GM12878 (cell line): ENCODE results near the gene ARHGAP21. TPM values are rescaled to one million over a fixed set of nuclear protein-coding genes. Genes with fewer than 3 reads are reported as not detected.

ENCODE experiments used
- CBX5 ChIP-seq: sonication (generic); IDR thresholded peaks from 2 replicates; pipeline ENCODE4 v1.6.1; 2016; ENCODE audit warnings: low read depth, moderate library complexity, mild to moderate bottlenecking, inconsistent platforms
- E2F4 ChIP-seq: IDR thresholded peaks from 2 replicates; pipeline ENCODE4 v1.6.1; 2012; ENCODE audit warnings: low read depth, low read length, improper control_type of control experiment
- FOXK2 ChIP-seq: fragments of 450-650 bp; IDR thresholded peaks from 2 replicates; pipeline ENCODE4 v1.6.1; 2017; ENCODE audit warnings: mild to moderate bottlenecking, moderate library complexity
- GATAD2B ChIP-seq: fragments of 450-650 bp; conservative IDR thresholded peaks from 2 replicates; pipeline ENCODE4 v1.6.1; 2017; ENCODE audit warnings: low read depth, mild to moderate bottlenecking, moderate library complexity
- LARP7 ChIP-seq: fragments of 450-650 bp; IDR thresholded peaks from 2 replicates; pipeline ENCODE4 v1.6.1; 2017; ENCODE audit warnings: mild to moderate bottlenecking
- MEF2A ChIP-seq: IDR thresholded peaks from 2 replicates; pipeline ENCODE4 v1.6.1; 2011; ENCODE audit warnings: low read depth, mild to moderate bottlenecking, low read length, moderate library complexity; ENCODE audit not compliant: insufficient read depth
- MTA3 ChIP-seq: IDR thresholded peaks from 2 replicates; pipeline ENCODE4 v1.6.1; 2012; ENCODE audit warnings: low read length, inconsistent platforms, borderline replicate concordance
- PAX5 ChIP-seq: IDR thresholded peaks from 2 replicates; pipeline ENCODE4 v1.6.1; 2011; ENCODE audit warnings: low read depth, low read length, borderline replicate concordance
- PAX8 ChIP-seq: fragments of 450-650 bp; IDR thresholded peaks from 2 replicates; pipeline ENCODE4 v1.6.1; 2017; ENCODE audit warnings: mild to moderate bottlenecking, moderate library complexity
- RB1 ChIP-seq: fragments of 450-650 bp; formaldehyde crosslinking; IDR thresholded peaks from 2 replicates; pipeline ENCODE4 v1.6.1; 2017; ENCODE audit warnings: mild to moderate bottlenecking, borderline replicate concordance
- REST ChIP-seq: IDR thresholded peaks from 2 replicates; pipeline ENCODE4 v1.6.1; 2012; ENCODE audit warnings: mild to moderate bottlenecking, low read depth, low read length
- SIN3A ChIP-seq: IDR thresholded peaks from 2 replicates; pipeline ENCODE4 v1.6.1; 2012; ENCODE audit warnings: low read depth, low read length, improper control_type of control experiment
- SKIL ChIP-seq: fragments of 450-650 bp; IDR thresholded peaks from 2 replicates; pipeline ENCODE4 v1.6.1; 2017; ENCODE audit warnings: mild to moderate bottlenecking, low read depth, inconsistent platforms; ENCODE audit not compliant: poor library complexity, severe bottlenecking
- SMAD1 ChIP-seq: fragments of 450-650 bp; IDR thresholded peaks from 2 replicates; pipeline ENCODE4 v1.6.1; 2018; ENCODE audit warnings: mild to moderate bottlenecking, low read depth; ENCODE audit not compliant: partially characterized antibody
- SMAD5 ChIP-seq: IDR thresholded peaks from 2 replicates; pipeline ENCODE4 v1.6.1; 2016; ENCODE audit warnings: antibody characterized with exemption, low read depth
- STAT3 ChIP-seq: IDR thresholded peaks from 2 replicates; pipeline ENCODE4 v1.6.1; 2011; ENCODE audit warnings: low read depth, low read length, improper control_type of control experiment
- YY1 ChIP-seq: IDR thresholded peaks from 2 replicates; pipeline ENCODE4 v1.6.1; 2011; ENCODE audit warnings: low read depth, mild to moderate bottlenecking, low read length
- ZNF217 ChIP-seq: fragments of 450-650 bp; IDR thresholded peaks from 2 replicates; pipeline ENCODE4 v1.6.1; 2017; ENCODE audit warnings: antibody characterized with exemption, mild to moderate bottlenecking
- ZNF24 ChIP-seq: fragments of 450-650 bp; IDR thresholded peaks from 2 replicates; pipeline ENCODE4 v1.6.1; 2017; ENCODE audit warnings: antibody characterized with exemption, mild to moderate bottlenecking
- polyA plus RNA-seq, 11 experiments: library from polyadenylated mRNA; depleted of rRNA in 4 of 11; unstranded in 6 of 11; stranded (reverse) in 5 of 11; fragments of >200 nt; fragmentation: Nextera tagmentation in 4 of 11; fragmentation: Illumina TruSeq in 1 of 11; extraction: Ambion mirVana in 4 of 11; extraction: Trizol in 1 of 11; gene quantifications; 1 replicate in 1 of 11; 2 replicates in 10 of 11; pipeline versions ENCODE4 v1.2.1 to v1.2.3, GENCODE V29; 2011 to 2016; ENCODE audit warnings: inconsistent platforms in 2 of 11, missing spikeins in 2 of 11, low read depth in 1 of 11
- total RNA-seq, 4 experiments: library from RNA; depleted of rRNA in 3 of 4; stranded (reverse); fragments of >200 nt in 3 of 4; fragmentation: Illumina TruSeq in 1 of 4; extraction: Trizol in 1 of 4; gene quantifications; 2 replicates each; pipeline versions ENCODE4 v1.2.1 to v1.2.3, GENCODE V29; 2013 to 2021
- TF ChIP-seq, protein P1 (sequence below): IDR thresholded peaks from 2 replicates; pipeline ENCODE4 v1.6.1; 2012; ENCODE audit warnings: low read depth, low read length, improper control_type of control experiment
- TF ChIP-seq, protein P2 (sequence below): IDR thresholded peaks from 2 replicates; pipeline ENCODE4 v1.6.1; 2012; ENCODE audit warnings: low read length, inconsistent platforms

Gene ARHGAP21
- total and polyA plus RNA-seq, 10 of the 15 experiments (the other 5 are each of a cell fraction or from before 2014, with no cell fraction given): 11.7 to 103 (median 37.6) TPM

GRCh38 chr10:24642921-24643678, 80.6 kb downstream of the ARHGAP21 start (continued):
- TF ChIP-seq REST (no peak), LARP7 (no peak), YY1 (no peak), CBX5 (no peak), MEF2A (peak; percentile 84), E2F4 (no peak), ZNF217 (no peak), GATAD2B (no peak), PAX5 (no peak), SMAD5 (no peak), SKIL (peak; percentile 36), STAT3 (no peak), SIN3A (no peak), MTA3 (peak; percentile 45; the same call in 1 of the 2 replicates), FOXK2 (no peak), RB1 (no peak), ZNF24 (peak; percentile 44; the same call in 1 of the 2 replicates), SMAD1 (no peak), PAX8 (no peak)
- TF ChIP-seq, protein P1, sequence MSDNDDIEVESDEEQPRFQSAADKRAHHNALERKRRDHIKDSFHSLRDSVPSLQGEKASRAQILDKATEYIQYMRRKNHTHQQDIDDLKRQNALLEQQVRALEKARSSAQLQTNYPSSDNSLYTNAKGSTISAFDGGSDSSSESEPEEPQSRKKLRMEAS: no peak
- TF ChIP-seq, protein P2, sequence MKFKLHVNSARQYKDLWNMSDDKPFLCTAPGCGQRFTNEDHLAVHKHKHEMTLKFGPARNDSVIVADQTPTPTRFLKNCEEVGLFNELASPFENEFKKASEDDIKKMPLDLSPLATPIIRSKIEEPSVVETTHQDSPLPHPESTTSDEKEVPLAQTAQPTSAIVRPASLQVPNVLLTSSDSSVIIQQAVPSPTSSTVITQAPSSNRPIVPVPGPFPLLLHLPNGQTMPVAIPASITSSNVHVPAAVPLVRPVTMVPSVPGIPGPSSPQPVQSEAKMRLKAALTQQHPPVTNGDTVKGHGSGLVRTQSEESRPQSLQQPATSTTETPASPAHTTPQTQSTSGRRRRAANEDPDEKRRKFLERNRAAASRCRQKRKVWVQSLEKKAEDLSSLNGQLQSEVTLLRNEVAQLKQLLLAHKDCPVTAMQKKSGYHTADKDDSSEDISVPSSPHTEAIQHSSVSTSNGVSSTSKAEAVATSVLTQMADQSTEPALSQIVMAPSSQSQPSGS: 0 out of 2 replicates have a peak, but pooled peaks have one; percentile 47
